Measurements from ENCODE around the gene CNBD2. TPM values are rescaled to one million over a fixed set of nuclear protein-coding genes. Genes with fewer than 3 reads are reported as not detected.
"Not testable (repeated sequence)": the region's sequence is repeated elsewhere in the genome, so short reads cannot be mapped to it uniquely, and the experiment has no call there.

The CNBD2 gene
- total RNA-seq, 1 experiment from 2014 or later = 3.4 TPM

- Mint-ChIP-seq H3K9me3 (ENCODE audit: unreplicated experiment) (no peaks in the 10 kb centered on the region), H3K4me3 (ENCODE audit: unreplicated experiment) (peak overlapping the region; percentile 84), H3K4me1 (ENCODE audit: insufficient read depth, unreplicated experiment) (peaks cover 16% of the 10 kb centered on the region), H3K27me3 (ENCODE audit: insufficient read depth, unreplicated experiment) (no peaks in the 10 kb centered on the region), H3K27ac (ENCODE audit: low read depth, unreplicated experiment) (peak overlapping the region; percentile 93), H3K36me3 (ENCODE audit: insufficient read depth, unreplicated experiment) (peaks cover 27% of the 10 kb centered on the region)
- no peak for DNase-seq (ENCODE audit: unreplicated experiment)
- intact Hi-C loops (cut with micrococcal nuclease) = loop anchor here (2.0 to 5.0 kb wide), 2 partner anchors 36 to 57 kb away; no protein-coding TSS in a partner anchor
- TF ChIP-seq CTCF (IDR thresholded peaks at IDR 0.05; ENCODE audit: unreplicated experiment) = no peak
- POLR2A ChIA-PET = interaction anchor here (0.7 to 7.4 kb wide), 12 partner anchors 8 to 98 kb away, joined by 3 to 77 read pairs (median 5); partner anchors contain the start of gene SCAND1
- CTCF ChIA-PET = interaction anchor here (1.0 to 2.5 kb wide), 3 partner anchors 44 to 87 kb away, joined by 3 to 17 read pairs (median 4); no protein-coding TSS in a partner anchor
- no TSS peak for BruUV-seq (replicated peaks)
Measured at GRCh38 chr20:36051318-36052116, 83.1 kb downstream of the CNBD2 start.

GRCh38 chr20:36052117-36052513 lies 83.7 kb downstream of the CNBD2 start:
- no TSS peak for BruUV-seq (replicated peaks)
- ChIA-PET POLR2A (interaction anchor here (0.7 to 7.4 kb wide), 9 partner anchors 8 to 98 kb away, joined by 3 to 77 read pairs (median 6); partner anchors contain the start of gene SCAND1), CTCF (interaction anchor here (1.1 to 2.5 kb wide), 3 partner anchors 45 to 87 kb away, joined by 3 to 17 read pairs (median 5); no protein-coding TSS in a partner anchor)
- peak overlapping the region; percentile 93 for H3K27ac Mint-ChIP-seq (ENCODE audit: low read depth, unreplicated experiment)
- intact Hi-C loops (cut with micrococcal nuclease) = loop anchor here (5.0 kb wide), 1 partner anchor 35 kb away; no protein-coding TSS in a partner anchor
- peaks cover 21% of the 10 kb centered on the region for H3K36me3 Mint-ChIP-seq (ENCODE audit: insufficient read depth, unreplicated experiment)
- H3K27me3 Mint-ChIP-seq (ENCODE audit: insufficient read depth, unreplicated experiment) = no peaks in the 10 kb centered on the region
- H3K9me3 Mint-ChIP-seq (ENCODE audit: unreplicated experiment) = no peaks in the 10 kb centered on the region
- H3K4me3 Mint-ChIP-seq (ENCODE audit: unreplicated experiment) = no peak overlapping the region
- H3K4me1 Mint-ChIP-seq (ENCODE audit: insufficient read depth, unreplicated experiment) = peaks cover 15% of the 10 kb centered on the region
- DNase-seq (ENCODE audit: unreplicated experiment) = no peak
- TF ChIP-seq CTCF (IDR thresholded peaks at IDR 0.05; ENCODE audit: unreplicated experiment) = no peak

DNA sequence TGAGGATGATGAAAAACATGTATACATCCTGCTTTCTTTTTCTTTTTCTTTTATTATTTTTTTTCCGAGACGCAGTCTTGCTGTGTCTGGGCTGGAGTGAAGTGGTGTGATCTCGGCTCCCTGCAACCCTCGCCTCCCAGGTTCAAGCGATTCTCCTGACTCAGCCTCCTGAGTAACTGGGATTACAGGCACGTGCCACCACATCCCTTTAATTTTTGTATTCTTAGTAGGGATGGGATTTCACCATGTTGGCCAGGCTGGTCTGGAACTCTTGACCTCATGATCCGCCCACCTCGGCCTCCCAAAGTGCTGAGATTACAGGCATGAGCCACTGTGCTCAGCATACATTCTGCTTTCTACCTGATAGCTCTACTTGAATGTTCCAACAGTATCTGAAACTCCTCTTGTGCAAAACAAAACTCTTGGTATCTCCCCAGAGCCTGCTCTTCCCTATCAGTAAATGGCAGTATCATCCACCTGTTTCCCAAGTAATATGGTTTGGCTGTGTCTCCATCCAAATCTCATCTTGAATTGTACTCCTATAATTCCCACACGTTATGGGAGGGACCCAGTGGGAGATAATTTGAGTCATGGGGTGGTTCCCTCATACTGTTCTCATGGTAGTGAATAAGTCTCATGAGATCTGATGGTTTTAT lies 85.6 kb downstream of the CNBD2 start:
- ChIA-PET CTCF (interaction anchor here (0.6 to 1.4 kb wide), 2 partner anchors 10 to 86 kb away, joined by 3 to 5 read pairs; no protein-coding TSS in a partner anchor), POLR2A (interaction anchor here (7.4 kb wide), 1 partner anchor 33 kb away, joined by 77 read pairs; no protein-coding TSS in a partner anchor)
- H3K4me3 Mint-ChIP-seq (ENCODE audit: unreplicated experiment); BruUV-seq (replicated peaks); H3K27me3 Mint-ChIP-seq (ENCODE audit: insufficient read depth, unreplicated experiment); H3K36me3 Mint-ChIP-seq (ENCODE audit: insufficient read depth, unreplicated experiment); H3K27ac Mint-ChIP-seq (ENCODE audit: low read depth, unreplicated experiment); H3K9me3 Mint-ChIP-seq (ENCODE audit: unreplicated experiment); DNase-seq (ENCODE audit: unreplicated experiment): not testable (repeated sequence)
- H3K4me1 Mint-ChIP-seq (ENCODE audit: insufficient read depth, unreplicated experiment) = peaks cover 10% of the 10 kb centered on the region
- intact Hi-C loops (cut with micrococcal nuclease) = loop anchor here (5.0 kb wide), 1 partner anchor 33 kb away; no protein-coding TSS in a partner anchor

DNA sequence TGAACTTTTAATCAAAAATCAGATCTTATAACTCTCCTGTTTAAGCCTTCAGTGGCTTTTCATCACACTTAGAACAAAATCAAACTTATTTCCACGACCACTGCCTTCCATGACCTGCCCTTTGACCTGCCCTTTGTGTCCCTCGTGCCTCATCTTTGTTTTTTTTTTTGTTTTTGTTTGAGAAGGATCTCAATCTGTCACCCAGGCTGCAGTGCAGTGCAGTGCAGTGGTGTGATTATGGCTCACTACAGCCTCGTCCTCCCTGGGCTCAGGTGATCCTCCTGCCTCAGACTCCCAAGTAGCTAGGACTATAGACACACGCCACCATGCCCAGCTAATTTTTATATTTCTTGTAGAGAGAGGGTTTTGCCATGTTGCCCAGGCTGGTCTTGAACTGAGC lies 86.8 kb downstream of the CNBD2 start:
- Mint-ChIP-seq H3K27ac (ENCODE audit: low read depth, unreplicated experiment) (no peak overlapping the region), H3K9me3 (ENCODE audit: unreplicated experiment) (no peaks in the 10 kb centered on the region), H3K36me3 (ENCODE audit: insufficient read depth, unreplicated experiment) (no peaks in the 10 kb centered on the region), H3K27me3 (ENCODE audit: insufficient read depth, unreplicated experiment) (no peaks in the 10 kb centered on the region), H3K4me1 (ENCODE audit: insufficient read depth, unreplicated experiment) (peaks cover 10% of the 10 kb centered on the region), H3K4me3 (ENCODE audit: unreplicated experiment) (no peak overlapping the region)
- BruUV-seq (replicated peaks) = no TSS peak
- intact Hi-C loops (cut with micrococcal nuclease) = no loop called here
- DNase-seq (ENCODE audit: unreplicated experiment) = no peak
- ChIA-PET POLR2A (interaction anchor here (0.8 to 7.4 kb wide), 2 partner anchors 31 to 43 kb away, joined by 4 to 77 read pairs; no protein-coding TSS in a partner anchor), CTCF (interaction anchor here (0.6 to 1.2 kb wide), 4 partner anchors 38 to 84 kb away, joined by 3 to 5 read pairs (median 4); no protein-coding TSS in a partner anchor)
- TF ChIP-seq CTCF (IDR thresholded peaks at IDR 0.05; ENCODE audit: unreplicated experiment) = no peak

Data from MCF 10A (cell line).